HG02610 (cell line): ENCODE data around the gene ZDHHC7.

Experiments used
- ATAC-seq: cut with Tn5 transposase; IDR thresholded peaks from one replicate; pipeline ENCODE4 v1.9.1; 2021; ENCODE audit warnings: mild to moderate bottlenecking, moderate library complexity; ENCODE audit not compliant: unreplicated experiment

ZDHHC7 gene

GRCh38 chr16:84970447-84971127, 40.7 kb downstream of the ZDHHC7 start:
- peak; percentile 50 for ATAC-seq

GRCh38 chr16:84967828-84968227, 43.5 kb downstream of the ZDHHC7 start:
- no peak for ATAC-seq

GRCh38 chr16:84965428-84966415, 45.6 kb downstream of the ZDHHC7 start:
- ATAC-seq = no peak

GRCh38 chr16:84964386-84965128, 46.8 kb downstream of the ZDHHC7 start:
- ATAC-seq = no peak

- no peak for ATAC-seq
Measured at GRCh38 chr16:84963066-84963465, 48.3 kb downstream of the ZDHHC7 start.

GRCh38 chr16:84960942-84961341, 50.4 kb downstream of the ZDHHC7 start:
- no peak for ATAC-seq

GRCh38 chr16:84959784-84960417, 51.4 kb downstream of the ZDHHC7 start:
- no peak for ATAC-seq

GRCh38 chr16:84959045-84959576, 52.2 kb downstream of the ZDHHC7 start:
- ATAC-seq = no peak

- ATAC-seq = no peak
Measured at GRCh38 chr16:84957792-84958191, 53.5 kb downstream of the ZDHHC7 start.

GRCh38 chr16:84957192-84957591, 54.1 kb downstream of the ZDHHC7 start:
- no peak for ATAC-seq

- no peak for ATAC-seq
Measured at GRCh38 chr16:84955427-84955826, 55.9 kb downstream of the ZDHHC7 start.

- ATAC-seq = no peak
Measured at GRCh38 chr16:84953190-84953746, 58.1 kb downstream of the ZDHHC7 start.

GRCh38 chr16:84952335-84953189, 58.8 kb downstream of the ZDHHC7 start:
- no peak for ATAC-seq

- no peak for ATAC-seq
Measured at GRCh38 chr16:84950906-84951305, 60.4 kb downstream of the ZDHHC7 start.

GRCh38 chr16:84949772-84950436, 61.4 kb downstream of the ZDHHC7 start:
- ATAC-seq = no peak

GRCh38 chr16:84948851-84949610, 62.3 kb downstream of the ZDHHC7 start:
- ATAC-seq = no peak

GRCh38 chr16:84947996-84948850, 63.1 kb downstream of the ZDHHC7 start:
- no peak for ATAC-seq
